Measurements from ENCODE around the gene ADRA1B. TPM values are rescaled to one million over a fixed set of nuclear protein-coding genes. Genes with fewer than 3 reads are reported as not detected.
A peak's percentile ranks its signal among the peaks of the same experiment; 100 is the strongest.

Gene ADRA1B
- total RNA-seq, 1 donor = 0.63 TPM

DNA sequence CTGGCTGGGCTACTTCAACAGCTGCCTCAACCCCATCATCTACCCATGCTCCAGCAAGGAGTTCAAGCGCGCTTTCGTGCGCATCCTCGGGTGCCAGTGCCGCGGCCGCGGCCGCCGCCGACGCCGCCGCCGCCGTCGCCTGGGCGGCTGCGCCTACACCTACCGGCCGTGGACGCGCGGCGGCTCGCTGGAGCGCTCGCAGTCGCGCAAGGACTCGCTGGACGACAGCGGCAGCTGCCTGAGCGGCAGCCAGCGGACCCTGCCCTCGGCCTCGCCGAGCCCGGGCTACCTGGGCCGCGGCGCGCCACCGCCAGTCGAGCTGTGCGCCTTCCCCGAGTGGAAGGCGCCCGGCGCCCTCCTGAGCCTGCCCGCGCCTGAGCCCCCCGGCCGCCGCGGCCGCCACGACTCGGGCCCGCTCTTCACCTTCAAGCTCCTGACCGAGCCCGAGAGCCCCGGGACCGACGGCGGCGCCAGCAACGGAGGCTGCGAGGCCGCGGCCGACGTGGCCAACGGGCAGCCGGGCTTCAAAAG, 55.7 kb downstream of the ADRA1B start:
- DNase-seq (ENCODE audit: low read depth) = no peak
- TF ChIP-seq, protein P1, sequence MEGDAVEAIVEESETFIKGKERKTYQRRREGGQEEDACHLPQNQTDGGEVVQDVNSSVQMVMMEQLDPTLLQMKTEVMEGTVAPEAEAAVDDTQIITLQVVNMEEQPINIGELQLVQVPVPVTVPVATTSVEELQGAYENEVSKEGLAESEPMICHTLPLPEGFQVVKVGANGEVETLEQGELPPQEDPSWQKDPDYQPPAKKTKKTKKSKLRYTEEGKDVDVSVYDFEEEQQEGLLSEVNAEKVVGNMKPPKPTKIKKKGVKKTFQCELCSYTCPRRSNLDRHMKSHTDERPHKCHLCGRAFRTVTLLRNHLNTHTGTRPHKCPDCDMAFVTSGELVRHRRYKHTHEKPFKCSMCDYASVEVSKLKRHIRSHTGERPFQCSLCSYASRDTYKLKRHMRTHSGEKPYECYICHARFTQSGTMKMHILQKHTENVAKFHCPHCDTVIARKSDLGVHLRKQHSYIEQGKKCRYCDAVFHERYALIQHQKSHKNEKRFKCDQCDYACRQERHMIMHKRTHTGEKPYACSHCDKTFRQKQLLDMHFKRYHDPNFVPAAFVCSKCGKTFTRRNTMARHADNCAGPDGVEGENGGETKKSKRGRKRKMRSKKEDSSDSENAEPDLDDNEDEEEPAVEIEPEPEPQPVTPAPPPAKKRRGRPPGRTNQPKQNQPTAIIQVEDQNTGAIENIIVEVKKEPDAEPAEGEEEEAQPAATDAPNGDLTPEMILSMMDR (IDR thresholded peaks at IDR 0.05; ENCODE audit: insufficient read depth, low read length) = no peak
- peak overlapping the region; percentile 19 for H3K4me3 ChIP-seq (ENCODE audit: low read depth, low read length)

DNA sequence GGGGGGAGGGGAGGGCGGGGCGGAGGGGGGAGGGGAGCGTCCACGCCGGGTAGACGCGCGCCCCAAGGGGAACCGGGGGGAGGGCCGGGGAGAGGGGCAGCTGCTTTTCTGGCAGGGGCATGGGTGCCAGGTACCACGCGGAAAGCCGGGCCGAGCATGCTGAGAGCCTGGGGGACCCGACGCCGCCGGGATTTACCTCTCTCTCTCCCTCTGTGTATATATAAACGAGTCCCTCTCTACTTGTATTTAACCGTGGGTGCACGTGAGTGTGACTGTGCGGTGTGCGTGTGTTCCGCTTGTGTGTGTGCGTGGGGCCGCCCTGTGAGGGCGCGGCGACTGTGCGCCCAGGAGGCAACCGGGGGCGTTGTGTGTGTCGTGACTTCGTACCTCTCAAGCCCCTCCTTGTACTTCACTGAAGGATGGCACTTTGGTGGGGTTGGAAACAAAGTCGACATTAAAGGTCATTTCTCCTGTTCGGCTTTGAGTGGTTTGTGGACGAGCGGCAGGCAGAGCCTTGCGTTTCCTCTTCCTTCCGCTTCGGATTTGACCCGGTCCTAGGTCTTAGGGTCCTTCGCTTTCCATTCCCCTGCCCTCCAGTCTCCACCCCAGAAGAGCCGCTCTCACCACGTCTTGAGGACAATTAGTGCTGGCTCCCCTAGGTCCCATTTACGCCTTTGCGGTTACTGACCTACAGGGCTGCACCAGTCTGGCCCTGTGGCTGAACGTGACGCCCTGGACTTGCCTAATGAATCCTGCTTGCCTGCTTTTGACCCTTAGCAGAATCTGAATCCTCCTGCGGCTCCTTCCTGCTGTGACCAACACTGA, 56.5 kb downstream of the ADRA1B start:
- DNase-seq (ENCODE audit: low read depth) = no peak
- no peak overlapping the region for H3K4me3 ChIP-seq (ENCODE audit: low read depth, low read length)
- TF ChIP-seq, protein P1 (IDR thresholded peaks at IDR 0.05; ENCODE audit: insufficient read depth, low read length) = no peak

DNA sequence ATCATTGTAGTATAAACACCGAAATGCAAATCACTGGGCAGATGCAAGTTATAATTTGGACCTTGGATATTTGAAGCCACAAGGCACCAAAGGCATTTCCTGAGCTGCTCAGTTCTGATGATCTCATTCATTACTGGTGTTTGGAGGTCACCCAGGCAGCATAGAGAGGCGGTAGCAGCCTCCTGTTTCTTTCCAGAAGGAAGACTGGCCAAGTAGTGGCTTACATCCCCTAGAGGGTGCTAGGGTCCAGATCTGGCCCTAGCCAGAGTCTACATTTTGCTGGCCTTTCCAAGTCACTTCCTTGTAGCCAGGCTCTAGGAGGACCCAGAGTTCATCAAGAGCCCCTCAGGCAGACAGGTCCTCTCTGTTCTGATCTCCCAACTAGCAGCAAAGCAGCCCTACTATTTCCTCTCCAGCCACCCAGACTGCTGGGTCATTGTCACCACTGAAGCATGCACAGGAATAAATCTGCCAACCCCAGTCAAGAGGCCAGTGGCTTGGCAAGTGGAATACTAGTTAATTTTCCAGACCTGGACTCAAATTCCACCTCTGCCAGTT, 59.3 kb downstream of the ADRA1B start:
- H3K4me3 ChIP-seq (ENCODE audit: low read depth, low read length) = no peak overlapping the region
- TF ChIP-seq, protein P1 (IDR thresholded peaks at IDR 0.05; ENCODE audit: insufficient read depth, low read length) = peak; percentile 69
- peak; percentile 92 for DNase-seq (ENCODE audit: low read depth)

DNA sequence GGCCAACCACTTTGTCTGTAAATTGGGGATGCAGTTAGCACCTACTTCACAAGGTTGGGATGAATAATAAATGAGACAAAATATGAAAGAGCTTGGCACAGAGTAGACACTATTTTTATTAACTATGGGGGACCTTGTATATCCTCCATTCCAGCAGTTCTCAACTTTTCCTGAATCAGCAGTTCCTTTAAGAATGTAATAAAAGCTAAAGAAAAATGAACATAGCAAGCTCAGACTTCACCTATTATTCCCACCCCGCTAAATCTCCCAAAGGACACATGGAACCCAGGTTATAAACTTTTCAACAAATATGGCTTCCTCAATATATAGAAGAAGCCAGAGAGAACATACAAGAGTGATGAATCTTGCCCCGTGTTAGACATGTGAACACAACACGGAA, 60.6 kb downstream of the ADRA1B start:
- DNase-seq (ENCODE audit: low read depth) = no peak
- TF ChIP-seq, protein P1 (IDR thresholded peaks at IDR 0.05; ENCODE audit: insufficient read depth, low read length) = no peak
- H3K4me3 ChIP-seq (ENCODE audit: low read depth, low read length) = no peak overlapping the region

DNA sequence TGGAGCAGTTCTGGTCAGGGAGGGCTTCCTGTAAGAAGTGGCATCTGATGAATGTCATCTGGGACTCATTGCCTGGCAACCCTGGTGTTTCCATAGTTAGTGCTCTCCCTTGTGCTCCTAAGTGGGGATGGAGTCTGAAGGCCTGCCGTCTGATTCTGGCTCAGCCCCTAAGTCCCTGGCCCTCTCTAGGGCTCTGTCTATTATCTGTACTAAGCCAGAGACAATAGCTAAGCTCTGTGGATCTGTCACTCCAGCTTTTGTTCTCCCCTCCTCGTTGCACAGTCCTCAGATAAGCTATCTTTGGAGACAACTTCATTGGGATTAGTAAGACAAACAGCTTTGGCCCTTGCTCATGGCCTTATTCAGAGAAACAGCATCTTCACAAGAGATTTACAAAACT, 62.1 kb downstream of the ADRA1B start:
- no peak overlapping the region for H3K4me3 ChIP-seq (ENCODE audit: low read depth, low read length)
- peak; percentile 23 for DNase-seq (ENCODE audit: low read depth)
- TF ChIP-seq, protein P1 (IDR thresholded peaks at IDR 0.05; ENCODE audit: insufficient read depth, low read length) = no peak

DNA sequence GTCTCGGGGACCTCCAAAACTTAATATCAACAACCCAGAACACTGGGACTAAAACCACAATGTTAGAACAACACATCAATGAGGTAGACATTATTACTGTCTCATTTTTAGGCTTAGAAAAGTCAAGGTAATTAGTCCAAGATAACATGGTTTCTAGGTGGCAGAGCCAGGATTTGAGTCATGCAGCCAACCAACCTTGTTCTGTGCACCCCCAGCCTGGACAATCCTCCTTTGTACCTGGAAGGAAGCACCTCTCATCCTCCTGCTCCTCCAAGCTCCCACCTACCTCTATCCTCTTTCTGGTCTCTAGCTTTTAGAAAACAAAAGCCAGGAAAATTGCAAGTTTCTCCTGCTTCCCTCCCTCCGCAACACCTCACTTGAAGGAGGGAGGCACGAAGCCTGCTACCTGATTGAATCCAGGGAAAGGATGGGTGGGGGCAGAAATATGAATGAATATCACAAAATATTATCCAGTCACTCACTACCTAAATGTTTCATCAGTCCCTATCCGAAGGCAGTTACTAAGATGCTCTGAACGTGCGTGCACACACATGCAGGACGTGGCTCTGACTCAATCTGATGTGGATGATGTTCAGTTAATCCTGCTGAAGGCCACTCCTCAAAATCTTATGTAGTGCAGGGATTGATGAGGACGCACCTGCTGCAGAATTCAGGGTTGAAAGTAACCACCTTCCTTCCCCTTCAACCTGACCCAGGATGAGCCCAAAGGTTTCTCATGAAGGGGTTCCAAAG, 66.3 kb downstream of the ADRA1B start:
- TF ChIP-seq, protein P1 (IDR thresholded peaks at IDR 0.05; ENCODE audit: insufficient read depth, low read length) = no peak
- no peak for DNase-seq (ENCODE audit: low read depth)
- no peak overlapping the region for H3K4me3 ChIP-seq (ENCODE audit: low read depth, low read length)

Measured in fibroblast of the aortic adventitia (primary cell).